ENCODE data around the gene ZGLP1.
A peak's percentile ranks its signal among the peaks of the same experiment; 100 is the strongest.
"Not testable (repeated sequence)": the region's sequence is repeated elsewhere in the genome, so short reads cannot be mapped to it uniquely, and the experiment has no call there.

ZGLP1 gene

GRCh38 chr19:10292789-10293636 lies 16.6 kb downstream of the ZGLP1 start:
- no peak for DNase-seq

GRCh38 chr19:10292206-10292788 lies 17.3 kb downstream of the ZGLP1 start:
- DNase-seq = no peak

GRCh38 chr19:10291554-10292205 lies 17.9 kb downstream of the ZGLP1 start:
- no peak for DNase-seq

GRCh38 chr19:10290876-10291553 lies 18.6 kb downstream of the ZGLP1 start:
- DNase-seq = no peak

GRCh38 chr19:10290357-10290875 lies 19.2 kb downstream of the ZGLP1 start:
- DNase-seq = no peak

GRCh38 chr19:10289836-10290356 lies 19.7 kb downstream of the ZGLP1 start, which contains the start of gene ICAM5:
Gene ICAM5, plus strand, starts transcription at chr19:10289952. Its CDS starts 92 bp downstream, at chr19:10290044.
- DNase-seq = peak; percentile 54

GRCh38 chr19:10289167-10289835 lies 20.3 kb downstream of the ZGLP1 start:
- DNase-seq = peak; percentile 75

- peak; percentile 87 for DNase-seq
Measured at GRCh38 chr19:10288662-10289166, 20.9 kb downstream of the ZGLP1 start.

GRCh38 chr19:10286803-10287737 lies 22.5 kb downstream of the ZGLP1 start, which contains the start of gene ICAM4:
Gene ICAM4, plus strand, starts transcription at chr19:10286955. Its CDS starts 58 bp downstream, at chr19:10287013.
- DNase-seq = peak; percentile 93

GRCh38 chr19:10285393-10285792 lies 24.2 kb downstream of the ZGLP1 start:
- no peak for DNase-seq

- DNase-seq = no peak
Measured at GRCh38 chr19:10284960-10285278, 24.7 kb downstream of the ZGLP1 start.

GRCh38 chr19:10284065-10284959 lies 25.3 kb downstream of the ZGLP1 start:
- DNase-seq = no peak

GRCh38 chr19:10283301-10284064 lies 26.1 kb downstream of the ZGLP1 start:
- no peak for DNase-seq

- not testable (repeated sequence) for DNase-seq
Measured at GRCh38 chr19:10282043-10282442, 27.6 kb downstream of the ZGLP1 start.

GRCh38 chr19:10279737-10280442 lies 29.7 kb downstream of the ZGLP1 start:
- DNase-seq = peak; percentile 36

- no peak for DNase-seq
Measured at GRCh38 chr19:10278935-10279334, 30.7 kb downstream of the ZGLP1 start.

- no peak for DNase-seq
Measured at GRCh38 chr19:10277795-10278589, 31.6 kb downstream of the ZGLP1 start.

All from GF-D8 (cell line).